HG03575 (cell line): ENCODE results near the gene IL33.

Experiments used
- ATAC-seq: cut with Tn5 transposase; IDR thresholded peaks from one replicate; pipeline ENCODE4 v1.9.1; 2021; ENCODE audit not compliant: unreplicated experiment, insufficient number of reproducible peaks, low FRiP score; ENCODE audit errors: extremely low read depth

IL33 gene

GRCh38 chr9:6270896-6271295 is 55.3 kb downstream of the IL33 start:
- ATAC-seq = no peak

DNA sequence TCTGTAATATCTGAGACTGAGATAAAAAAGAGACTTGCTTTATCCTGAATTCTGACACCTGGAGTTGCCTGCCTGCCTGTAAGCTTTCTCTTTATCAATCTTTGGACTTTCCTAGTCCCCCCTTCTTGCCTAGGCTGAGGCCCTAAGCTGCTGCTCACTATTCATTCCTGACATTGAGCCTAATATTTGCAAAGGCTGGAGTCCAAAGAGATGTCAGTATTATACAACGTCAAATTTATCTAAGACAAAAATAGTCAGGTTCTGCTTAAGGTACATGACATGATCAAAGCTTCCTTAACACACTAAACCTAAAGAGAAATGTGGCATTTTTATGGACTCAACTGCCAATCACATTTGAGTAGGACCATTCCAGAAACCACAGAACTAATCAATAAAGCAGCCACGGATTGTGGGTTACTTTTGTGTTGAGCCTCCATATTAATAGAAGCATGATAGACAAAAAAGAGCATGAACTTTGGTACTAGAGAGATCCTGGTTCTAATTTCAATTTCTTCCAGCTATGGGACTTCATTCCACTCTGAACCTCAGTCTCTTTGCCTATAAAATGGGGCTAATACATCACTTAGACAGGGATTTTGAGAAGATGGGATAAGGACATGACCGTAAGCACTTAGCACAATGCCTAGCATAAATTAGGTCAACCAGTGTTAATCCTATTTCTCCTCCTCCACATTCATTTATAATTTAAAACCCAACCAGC is 56.1 kb downstream of the IL33 start:
- ATAC-seq = no peak

DNA sequence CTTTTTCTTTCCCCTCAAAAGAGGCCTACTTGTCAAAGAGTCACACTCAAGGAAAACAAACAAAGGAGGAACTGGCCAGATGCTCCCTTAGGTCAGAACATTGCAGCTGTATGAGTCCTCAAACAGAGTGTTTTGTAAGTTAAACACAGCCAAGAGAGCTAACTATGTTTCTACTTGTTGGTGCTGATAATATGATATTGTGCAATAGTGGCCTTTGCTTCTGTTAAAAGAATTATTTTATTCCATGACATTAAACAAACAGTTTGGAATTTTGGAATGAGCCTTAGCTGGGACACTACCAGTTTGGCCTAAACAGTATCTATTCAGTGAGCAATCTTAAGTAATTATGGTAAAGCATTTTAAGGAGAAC is 56.6 kb downstream of the IL33 start:
- no peak for ATAC-seq

DNA sequence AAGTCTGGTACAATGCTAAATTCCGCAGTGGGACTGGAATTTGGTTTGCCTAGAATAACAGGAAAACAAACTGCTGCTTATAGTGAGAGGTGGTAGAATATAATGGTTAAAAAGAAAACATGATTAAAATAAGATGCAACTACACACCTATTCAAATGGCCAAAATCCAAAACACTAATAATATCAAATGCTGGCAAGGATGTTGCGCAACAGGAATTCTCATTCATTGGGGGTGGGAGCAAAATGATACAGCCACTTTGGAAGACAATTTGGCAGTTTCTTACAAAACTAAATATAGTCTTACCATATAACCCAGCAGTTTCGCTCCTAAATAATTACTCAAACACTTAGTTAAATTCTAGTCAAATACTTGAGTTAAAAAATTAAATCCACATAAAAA is 61.8 kb downstream of the IL33 start:
- ATAC-seq = no peak

GRCh38 chr9:6301858-6302257 is 86.3 kb downstream of the IL33 start:
- ATAC-seq = no peak

GRCh38 chr9:6302417-6302816 is 86.8 kb downstream of the IL33 start:
- no peak for ATAC-seq

DNA sequence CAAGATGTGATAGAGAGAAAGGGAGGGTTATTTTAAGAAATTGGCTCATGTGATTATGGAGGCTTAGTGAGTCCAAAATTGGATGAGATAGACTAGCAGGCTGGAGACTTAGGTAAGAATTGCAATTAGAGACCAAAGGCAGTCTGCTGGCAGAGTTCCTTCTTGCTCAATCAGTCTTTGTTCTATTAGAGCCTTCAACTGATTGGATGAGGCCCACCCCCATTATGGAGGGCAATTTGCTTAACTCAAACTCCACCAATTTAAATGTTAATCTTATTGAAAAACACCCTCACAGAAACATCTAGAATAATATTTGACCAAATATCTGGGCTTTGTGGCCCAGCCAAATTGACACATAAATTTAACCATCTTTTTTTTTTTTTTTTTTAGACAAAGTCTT is 88.6 kb downstream of the IL33 start:
- no peak for ATAC-seq

DNA sequence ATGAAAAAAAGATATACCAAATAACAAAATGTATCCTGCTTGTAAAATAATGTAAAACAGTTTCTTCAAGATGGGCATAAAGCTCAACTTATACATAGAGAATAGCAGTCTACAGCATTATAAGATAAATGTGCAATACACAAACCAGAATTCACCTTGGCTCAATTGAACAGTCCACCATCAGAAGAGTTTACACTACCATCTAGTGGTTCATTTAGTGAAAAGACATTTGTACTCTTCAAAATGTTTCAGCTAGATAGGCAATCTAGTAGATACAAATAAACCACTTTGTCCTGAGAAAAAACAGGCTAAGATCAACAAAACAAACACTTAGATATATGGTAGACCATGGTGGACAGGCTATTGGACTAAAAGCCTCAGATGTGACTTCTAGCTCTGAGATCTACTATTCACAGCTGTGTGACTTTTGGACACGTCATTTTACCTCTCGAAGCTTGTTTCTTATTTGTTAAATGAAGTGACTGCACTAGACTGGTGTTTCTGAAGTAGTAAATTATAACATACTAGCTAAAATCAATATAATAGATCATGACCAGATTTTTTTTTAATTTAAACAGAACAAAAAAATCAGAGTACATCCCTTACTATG is 90.5 kb downstream of the IL33 start:
- no peak for ATAC-seq
